ENCODE data around the gene EHD4. TPM values are rescaled to one million over a fixed set of nuclear protein-coding genes. Genes with fewer than 3 reads are reported as not detected.

EHD4 gene
- total RNA-seq, 1 donor from 2014 or later: 23.8 TPM

DNA sequence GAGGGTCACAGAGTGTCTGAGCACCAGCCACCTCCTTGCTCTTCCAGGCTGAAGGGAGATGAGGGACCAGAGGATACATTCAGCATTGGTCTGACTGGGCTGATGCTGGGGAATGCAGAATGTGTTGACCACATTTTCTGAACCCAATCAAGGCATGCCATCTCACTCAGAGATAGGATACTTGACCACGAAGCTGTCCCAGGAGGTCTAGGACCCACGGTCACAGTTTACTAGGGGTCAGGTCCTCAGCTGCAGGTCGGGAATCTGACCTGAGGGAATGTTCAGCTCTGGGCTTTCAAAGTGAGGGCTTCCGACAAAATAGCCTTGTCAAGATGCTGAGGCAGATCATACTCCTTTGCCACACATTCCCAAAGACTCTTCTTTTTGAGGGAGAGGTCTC is 28.9 kb upstream of the EHD4 start:
- Mint-ChIP-seq H3K27ac (ENCODE audit: unreplicated experiment) (no peak overlapping the region), H3K4me3 (ENCODE audit: unreplicated experiment) (no peak overlapping the region), H3K4me1 (ENCODE audit: low read depth) (no peaks in the 10 kb centered on the region), H3K9me3 (ENCODE audit: low read depth) (no peaks in the 10 kb centered on the region), H3K27me3 (ENCODE audit: low read depth) (peaks cover 26% of the 10 kb centered on the region), H3K36me3 (ENCODE audit: low read depth) (no peaks in the 10 kb centered on the region)
- no peak for DNase-seq (ENCODE audit: low spot score)
- TF ChIP-seq, protein P1, sequence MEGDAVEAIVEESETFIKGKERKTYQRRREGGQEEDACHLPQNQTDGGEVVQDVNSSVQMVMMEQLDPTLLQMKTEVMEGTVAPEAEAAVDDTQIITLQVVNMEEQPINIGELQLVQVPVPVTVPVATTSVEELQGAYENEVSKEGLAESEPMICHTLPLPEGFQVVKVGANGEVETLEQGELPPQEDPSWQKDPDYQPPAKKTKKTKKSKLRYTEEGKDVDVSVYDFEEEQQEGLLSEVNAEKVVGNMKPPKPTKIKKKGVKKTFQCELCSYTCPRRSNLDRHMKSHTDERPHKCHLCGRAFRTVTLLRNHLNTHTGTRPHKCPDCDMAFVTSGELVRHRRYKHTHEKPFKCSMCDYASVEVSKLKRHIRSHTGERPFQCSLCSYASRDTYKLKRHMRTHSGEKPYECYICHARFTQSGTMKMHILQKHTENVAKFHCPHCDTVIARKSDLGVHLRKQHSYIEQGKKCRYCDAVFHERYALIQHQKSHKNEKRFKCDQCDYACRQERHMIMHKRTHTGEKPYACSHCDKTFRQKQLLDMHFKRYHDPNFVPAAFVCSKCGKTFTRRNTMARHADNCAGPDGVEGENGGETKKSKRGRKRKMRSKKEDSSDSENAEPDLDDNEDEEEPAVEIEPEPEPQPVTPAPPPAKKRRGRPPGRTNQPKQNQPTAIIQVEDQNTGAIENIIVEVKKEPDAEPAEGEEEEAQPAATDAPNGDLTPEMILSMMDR (IDR thresholded peaks at IDR 0.05): no peak

DNA sequence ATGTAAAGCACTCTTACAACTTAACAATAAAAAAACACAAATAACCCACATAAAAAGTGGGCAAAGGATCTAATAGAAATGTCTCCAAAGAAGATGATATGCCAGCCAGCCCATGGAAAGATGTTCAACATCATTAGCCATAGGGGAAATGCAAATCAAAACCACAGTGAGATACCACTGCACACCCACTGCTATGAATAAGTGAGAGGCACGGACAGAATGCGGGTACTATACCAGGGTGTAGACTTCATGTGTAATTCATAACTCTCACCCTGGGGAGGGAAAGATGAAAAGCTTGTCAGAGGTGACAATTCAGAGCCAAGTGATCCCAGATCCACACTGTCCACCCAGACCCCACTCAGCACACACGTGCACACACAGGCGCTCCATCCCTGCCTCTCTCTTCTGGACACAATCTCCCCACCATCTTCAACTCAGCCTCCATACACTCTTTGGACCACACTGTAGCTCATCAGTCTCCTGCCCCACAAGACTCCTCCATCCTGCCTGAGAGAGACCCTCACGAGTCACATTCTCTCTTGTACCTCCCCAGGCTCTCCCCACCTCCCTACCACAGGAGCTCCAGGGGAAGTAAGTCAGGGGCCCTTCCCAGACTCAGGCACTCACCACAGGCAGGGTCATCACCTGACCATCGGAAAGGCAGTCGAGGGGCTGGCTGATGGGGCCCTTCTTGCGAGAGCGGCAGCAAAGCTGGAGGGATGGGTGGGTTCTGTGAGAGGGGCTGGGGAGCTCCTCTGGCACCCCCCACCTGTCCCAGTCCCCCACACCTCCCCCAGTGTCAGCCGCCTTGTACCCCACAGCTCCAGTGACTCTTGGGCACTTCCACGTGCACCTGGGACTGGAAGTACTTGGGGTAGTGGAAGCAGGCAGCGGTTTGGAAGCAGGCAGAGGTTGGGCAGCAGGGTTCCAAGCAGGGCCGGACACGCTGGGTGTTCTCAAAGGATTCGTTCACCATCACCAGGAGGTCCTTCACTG is 27.2 kb upstream of the EHD4 start:
- H3K27me3 Mint-ChIP-seq (ENCODE audit: low read depth): peaks cover 26% of the 10 kb centered on the region
- TF ChIP-seq, protein P1 (IDR thresholded peaks at IDR 0.05): no peak

DNA sequence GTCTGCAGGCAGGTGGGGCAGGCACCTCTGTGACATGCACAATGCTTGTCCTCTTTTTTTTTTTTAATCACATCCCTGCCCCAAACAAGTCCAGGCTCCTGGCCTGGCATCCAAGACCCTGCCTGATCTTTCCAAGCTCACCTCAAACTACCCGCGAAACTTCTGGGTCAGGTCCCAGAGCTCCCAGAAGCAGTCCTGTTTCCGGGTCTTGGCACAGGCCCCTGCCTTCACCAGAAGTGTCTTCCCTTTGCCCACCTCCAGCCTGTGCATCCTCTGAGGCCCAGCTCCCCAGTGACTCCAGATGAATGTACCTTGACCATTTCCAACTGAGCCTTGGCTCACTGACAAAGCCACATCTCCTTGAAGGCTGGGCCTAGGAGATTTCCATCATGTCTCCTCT is 25.5 kb upstream of the EHD4 start:
- peak; percentile 28 for DNase-seq (ENCODE audit: low spot score)
- TF ChIP-seq, protein P1 (IDR thresholded peaks at IDR 0.05): no peak
- Mint-ChIP-seq H3K4me1 (ENCODE audit: low read depth) (no peaks in the 10 kb centered on the region), H3K27ac (ENCODE audit: unreplicated experiment) (peak overlapping the region; percentile 9), H3K9me3 (ENCODE audit: low read depth) (no peaks in the 10 kb centered on the region), H3K36me3 (ENCODE audit: low read depth) (no peaks in the 10 kb centered on the region), H3K4me3 (ENCODE audit: unreplicated experiment) (no peak overlapping the region), H3K27me3 (ENCODE audit: low read depth) (peaks cover 19% of the 10 kb centered on the region)

More for the DNA sequence above, 27.2 kb upstream of the EHD4 start:
- no peaks in the 10 kb centered on the region for H3K36me3 Mint-ChIP-seq (ENCODE audit: low read depth)
- peak; percentile 60 for DNase-seq (ENCODE audit: low spot score)
- H3K4me3 Mint-ChIP-seq (ENCODE audit: unreplicated experiment): no peak overlapping the region
- no peaks in the 10 kb centered on the region for H3K4me1 Mint-ChIP-seq (ENCODE audit: low read depth)
- H3K27ac Mint-ChIP-seq (ENCODE audit: unreplicated experiment): no peak overlapping the region
- H3K9me3 Mint-ChIP-seq (ENCODE audit: low read depth): no peaks in the 10 kb centered on the region

DNA sequence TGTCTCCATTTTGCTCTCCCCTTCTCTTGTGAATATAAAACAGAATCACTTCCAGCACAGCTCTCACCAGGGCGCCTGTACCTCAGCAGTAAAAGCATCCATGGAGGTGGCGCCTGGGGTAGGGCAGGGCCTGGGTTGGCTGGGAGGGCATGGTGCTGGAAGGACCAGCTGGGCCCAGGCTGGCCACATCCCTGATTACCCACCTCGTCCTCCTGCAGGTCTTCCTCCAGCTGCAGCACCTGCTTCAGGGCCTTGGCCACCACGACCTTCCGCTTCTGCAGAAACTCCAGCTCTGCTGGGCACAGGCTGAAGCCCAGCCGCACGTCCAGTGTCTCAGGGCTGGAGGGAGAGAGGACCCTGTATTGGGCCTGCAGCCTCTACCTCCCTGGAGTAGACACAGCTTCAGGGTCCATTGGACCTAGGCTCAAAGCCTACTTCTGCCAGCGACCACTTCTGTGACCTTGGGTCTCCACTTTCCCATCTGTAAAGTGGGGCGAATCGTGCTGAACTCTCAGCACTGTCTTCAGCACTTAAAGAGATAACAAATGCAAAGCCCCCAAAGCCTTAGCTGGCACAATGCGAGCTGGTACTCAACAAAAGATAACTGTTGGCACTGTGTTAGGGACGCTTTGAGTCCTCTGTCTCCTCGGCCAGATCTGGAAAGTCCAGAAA is 24.7 kb upstream of the EHD4 start:
- TF ChIP-seq, protein P1 (IDR thresholded peaks at IDR 0.05): no peak
- no peaks in the 10 kb centered on the region for H3K4me1 Mint-ChIP-seq (ENCODE audit: low read depth)
- no peaks in the 10 kb centered on the region for H3K36me3 Mint-ChIP-seq (ENCODE audit: low read depth)
- H3K27me3 Mint-ChIP-seq (ENCODE audit: low read depth): peaks cover 17% of the 10 kb centered on the region
- no peak overlapping the region for H3K4me3 Mint-ChIP-seq (ENCODE audit: unreplicated experiment)
- DNase-seq (ENCODE audit: low spot score): peak; percentile 58
- H3K9me3 Mint-ChIP-seq (ENCODE audit: low read depth): no peaks in the 10 kb centered on the region
- no peak overlapping the region for H3K27ac Mint-ChIP-seq (ENCODE audit: unreplicated experiment)

DNA sequence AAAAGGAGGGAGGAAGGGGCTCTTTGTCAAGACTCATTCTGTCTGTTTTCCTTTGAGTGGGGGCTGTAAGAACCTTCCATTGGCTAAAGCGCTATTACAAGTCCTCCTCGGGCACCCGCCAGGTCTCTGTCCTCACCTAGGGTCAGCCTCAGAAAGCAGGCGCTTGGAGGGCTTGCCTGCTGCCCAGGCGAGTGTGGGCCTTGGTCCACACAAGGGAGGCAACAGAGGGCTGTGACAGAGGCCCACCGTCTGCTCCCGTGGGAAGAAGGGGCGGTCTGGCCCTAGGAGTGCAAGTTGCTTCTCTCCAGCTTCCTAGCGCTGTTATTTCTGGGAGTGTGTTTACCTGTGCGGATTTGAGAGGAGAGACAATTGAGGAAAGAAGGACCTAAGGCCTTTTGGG is 24.0 kb upstream of the EHD4 start:
- Mint-ChIP-seq H3K27ac (ENCODE audit: unreplicated experiment) (no peak overlapping the region), H3K4me1 (ENCODE audit: low read depth) (no peaks in the 10 kb centered on the region), H3K9me3 (ENCODE audit: low read depth) (no peaks in the 10 kb centered on the region), H3K27me3 (ENCODE audit: low read depth) (peaks cover 16% of the 10 kb centered on the region), H3K36me3 (ENCODE audit: low read depth) (no peaks in the 10 kb centered on the region), H3K4me3 (ENCODE audit: unreplicated experiment) (no peak overlapping the region)
- peak; percentile 72 for DNase-seq (ENCODE audit: low spot score)
- TF ChIP-seq, protein P1 (IDR thresholded peaks at IDR 0.05): no peak
